GM21576 (cell line): ENCODE measurements around the gene SLC39A7.
A peak's percentile ranks its signal among the peaks of the same experiment; 100 is the strongest.

Source experiments
- ATAC-seq: cut with Tn5 transposase; IDR thresholded peaks from one replicate; pipeline ENCODE4 v1.9.1; 2021; ENCODE audit warnings: mild to moderate bottlenecking, moderate library complexity; ENCODE audit not compliant: unreplicated experiment

The SLC39A7 gene

DNA sequence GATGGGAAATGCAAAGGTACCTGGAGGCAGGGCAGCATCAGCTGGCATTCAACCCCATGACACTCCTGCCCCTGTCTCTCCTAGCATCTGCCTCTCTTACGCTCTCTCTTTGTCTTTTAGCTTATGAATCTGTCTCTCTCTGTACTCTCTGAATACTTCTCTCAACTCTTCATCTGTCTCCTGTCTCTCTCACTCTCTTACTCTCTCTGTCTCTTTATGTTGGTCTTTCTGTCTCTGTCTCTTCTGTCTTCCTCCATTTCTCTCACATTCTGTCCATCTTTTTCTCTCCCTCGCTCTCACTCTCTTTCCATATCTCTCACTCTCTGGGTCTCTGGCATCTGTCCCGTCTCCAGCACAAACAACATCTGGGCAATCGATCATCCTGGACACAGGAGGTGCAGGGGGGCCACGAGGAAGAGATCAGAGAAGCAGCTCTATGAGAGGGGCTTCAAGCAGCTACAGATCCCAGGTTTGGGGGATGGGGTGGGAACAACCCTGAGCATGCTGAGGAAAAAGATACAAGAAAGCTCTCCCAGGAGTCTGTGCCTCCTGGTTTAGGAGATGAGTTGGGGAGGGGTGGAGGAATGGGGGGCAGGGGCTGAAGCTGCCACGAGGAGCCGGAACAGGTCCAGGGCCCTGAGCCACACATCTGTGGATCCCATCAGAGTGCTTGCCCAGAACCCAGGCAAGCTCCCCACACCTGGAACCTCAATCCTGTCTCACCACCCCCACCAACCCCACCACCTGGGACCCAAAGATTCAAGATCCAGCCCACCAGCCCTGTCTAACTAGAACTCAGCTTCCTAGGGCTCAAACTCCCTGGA, 10.8 kb upstream of the SLC39A7 start:
- ATAC-seq = no peak

DNA sequence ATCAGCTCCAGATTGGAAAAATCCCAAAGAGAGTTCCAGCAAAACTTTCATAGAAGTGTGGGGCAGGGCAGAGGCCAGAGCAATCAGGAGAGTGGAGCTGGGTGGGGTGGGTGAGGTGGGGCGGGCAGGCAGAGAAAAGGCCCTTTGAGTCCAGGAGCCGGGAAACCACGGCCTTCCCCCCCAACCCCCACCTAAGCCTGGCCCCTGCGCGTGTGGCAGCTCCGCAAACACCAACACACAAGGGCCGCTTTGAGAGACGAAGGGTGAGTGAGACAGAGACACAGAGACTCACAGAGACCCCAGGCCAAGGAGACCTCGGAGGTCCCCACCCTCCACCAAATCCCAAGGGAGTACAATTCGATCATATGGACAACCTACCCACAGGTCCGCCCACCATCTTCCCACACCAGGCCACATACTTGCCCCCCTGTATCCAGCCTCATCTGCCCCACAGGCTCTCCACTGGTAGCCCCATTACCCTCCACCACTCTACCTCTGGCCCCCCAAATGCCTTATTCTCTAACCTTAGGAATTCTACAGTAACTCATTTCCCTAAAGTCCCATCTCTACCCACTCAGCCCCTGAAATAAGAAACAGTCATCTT, 10.1 kb upstream of the SLC39A7 start:
- ATAC-seq = no peak

DNA sequence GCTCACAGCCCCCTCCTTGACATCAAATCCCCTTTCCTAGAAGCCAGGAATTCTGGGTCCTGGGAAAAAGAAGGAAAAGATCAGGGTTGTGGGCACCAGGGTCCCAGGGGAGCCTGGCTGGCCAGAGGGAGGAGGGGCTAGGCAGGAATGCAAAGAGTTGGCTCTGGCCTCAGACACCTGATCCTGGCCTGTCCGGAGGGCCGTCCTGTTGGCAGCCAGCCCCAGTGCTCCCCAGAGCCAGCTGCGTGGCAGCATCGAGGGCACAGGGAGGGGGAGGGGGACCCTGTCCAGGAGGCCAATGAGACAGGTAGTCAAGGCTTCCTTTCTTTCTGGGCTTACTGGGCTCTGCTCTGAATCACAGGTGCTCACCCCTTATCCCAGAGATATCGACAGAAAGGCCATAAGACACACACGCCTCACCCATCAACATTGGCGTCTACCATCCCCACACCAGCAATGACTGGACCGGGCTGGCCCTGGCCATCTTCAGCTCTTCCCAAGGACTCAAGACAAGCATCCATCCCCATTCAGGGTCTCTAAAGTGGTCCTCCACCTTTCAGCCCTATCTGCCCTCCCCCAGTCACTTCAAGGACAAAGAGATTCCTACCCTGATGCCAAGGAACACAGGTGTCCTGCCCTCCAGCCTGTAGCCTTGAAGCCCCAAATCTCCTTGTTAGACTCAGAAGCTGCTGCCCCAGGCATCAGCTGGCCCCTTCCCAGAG, 9.1 kb upstream of the SLC39A7 start:
- ATAC-seq = no peak

DNA sequence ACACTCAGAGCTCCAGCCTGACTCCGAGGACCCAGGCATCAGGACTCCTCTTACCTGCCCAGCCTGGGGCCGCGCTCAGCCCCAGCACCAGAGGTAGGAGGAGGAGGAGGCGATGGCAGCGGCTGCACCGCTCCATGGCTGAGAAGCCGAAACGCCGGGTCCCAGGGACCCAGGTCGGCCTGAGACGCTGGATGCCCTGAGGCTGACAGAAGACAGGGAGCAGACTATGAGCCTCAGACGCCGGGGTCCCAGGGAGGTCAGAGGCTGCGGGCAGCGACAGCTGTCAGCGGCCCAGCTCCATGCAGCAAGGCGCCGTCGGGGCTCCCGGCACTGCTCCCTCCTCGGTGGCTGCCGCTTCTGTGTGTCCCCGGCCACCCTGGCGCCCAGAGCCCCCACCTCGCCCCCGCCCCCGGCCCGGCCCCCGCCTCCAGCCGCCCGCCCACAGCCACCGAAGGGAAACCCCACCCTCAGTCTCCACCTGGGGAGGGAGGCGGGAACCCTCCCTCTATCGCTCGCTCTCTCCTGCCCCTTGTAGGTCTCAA, 8.5 kb upstream of the SLC39A7 start, which contains the start of gene COL11A2:
TSS of gene COL11A2 (minus strand) at position 363 of the 542 bp plus-strand sequence. CDS start at position 136, 227 bp downstream.
- no peak for ATAC-seq

DNA sequence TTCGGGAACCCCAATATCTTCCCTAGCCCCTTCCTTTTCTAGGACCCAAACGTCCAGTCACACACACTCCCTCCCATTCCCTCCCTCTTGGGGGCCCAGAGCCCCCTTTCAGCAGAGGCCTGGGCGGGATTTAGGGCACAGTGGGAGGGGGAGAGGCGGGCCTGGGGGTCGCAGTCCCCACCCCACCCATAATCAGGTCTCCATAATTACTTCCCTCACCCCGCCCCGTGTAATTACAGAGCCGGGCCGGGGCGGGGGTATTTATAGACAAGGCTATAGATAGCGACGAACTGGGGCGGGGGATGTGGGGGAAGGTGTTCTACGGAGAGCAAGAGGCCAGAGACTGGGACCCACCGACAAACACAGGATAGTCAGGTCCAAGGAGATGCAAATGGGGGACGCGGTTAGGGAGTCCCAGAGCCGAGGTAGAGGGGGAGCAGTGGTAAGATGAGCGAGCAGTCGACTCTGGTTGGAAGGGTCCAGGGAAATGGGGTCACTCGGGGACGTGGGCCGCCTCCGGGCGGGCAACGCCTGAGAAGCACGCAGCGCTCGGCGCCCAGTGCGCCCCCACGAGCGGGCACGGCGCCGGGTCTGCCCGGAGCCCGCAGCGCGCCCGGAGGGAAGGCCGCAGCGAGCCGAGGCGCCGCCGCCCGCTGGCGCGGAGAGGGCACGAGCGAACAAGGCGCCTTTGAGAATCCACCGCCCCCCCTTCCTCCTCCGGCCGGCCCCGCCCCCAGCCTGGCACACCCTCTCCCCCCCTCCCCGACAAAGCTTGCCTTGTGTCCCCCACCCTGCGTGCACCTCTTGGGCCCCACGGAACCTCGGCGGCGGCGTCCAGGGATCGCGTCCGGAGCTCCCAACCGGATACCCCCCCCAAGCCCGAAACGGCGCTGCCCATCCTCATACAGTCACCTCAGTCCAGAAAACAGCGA, 7.7 kb upstream of the SLC39A7 start:
- ATAC-seq = no peak

DNA sequence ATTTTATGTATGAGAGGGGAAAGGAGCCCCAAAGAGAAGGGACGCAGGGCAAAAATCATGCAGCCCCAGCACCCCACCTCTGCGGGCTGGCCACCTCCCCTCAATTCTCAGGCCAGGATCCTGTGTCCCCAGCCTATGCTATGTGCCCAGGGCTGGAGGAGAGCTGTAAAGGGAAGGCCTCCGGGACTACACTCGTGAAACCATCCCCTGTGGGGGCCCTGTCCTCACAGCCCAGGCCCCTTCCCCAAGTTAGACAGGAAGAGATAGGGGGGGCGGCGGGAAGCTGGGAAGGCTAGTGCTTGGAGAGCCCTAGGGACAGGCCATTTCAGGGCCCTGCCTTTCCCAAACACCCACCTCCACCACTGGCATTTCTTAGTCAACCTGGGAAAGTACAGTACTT, 7.0 kb upstream of the SLC39A7 start:
- no peak for ATAC-seq

DNA sequence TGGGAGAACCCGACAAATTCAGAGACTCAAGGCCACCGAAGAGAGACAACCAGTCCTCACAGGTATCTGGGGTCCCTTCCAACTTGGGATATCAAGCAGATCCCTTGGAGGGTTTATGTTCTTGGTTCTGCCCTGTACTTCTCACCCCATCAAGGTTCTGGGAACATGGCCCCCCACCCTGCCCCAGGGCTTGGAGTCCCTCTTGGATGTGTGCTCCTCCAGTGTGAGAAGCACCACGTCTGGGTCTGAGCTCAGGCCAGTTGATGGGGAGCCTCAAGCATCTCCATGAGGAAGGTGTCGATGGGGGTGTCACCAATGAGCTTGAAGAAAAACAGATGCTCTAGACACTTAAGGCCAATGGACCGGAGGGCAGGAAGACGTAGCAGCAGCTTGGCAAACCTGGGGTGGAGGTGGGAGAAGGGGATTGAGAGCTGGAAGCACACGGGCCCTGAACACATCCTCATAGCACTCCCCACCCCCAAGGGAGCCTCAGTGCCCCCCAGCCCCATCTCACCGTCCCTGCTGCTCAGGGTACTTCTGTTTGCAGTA, 6.2 kb upstream of the SLC39A7 start:
- no peak for ATAC-seq

DNA sequence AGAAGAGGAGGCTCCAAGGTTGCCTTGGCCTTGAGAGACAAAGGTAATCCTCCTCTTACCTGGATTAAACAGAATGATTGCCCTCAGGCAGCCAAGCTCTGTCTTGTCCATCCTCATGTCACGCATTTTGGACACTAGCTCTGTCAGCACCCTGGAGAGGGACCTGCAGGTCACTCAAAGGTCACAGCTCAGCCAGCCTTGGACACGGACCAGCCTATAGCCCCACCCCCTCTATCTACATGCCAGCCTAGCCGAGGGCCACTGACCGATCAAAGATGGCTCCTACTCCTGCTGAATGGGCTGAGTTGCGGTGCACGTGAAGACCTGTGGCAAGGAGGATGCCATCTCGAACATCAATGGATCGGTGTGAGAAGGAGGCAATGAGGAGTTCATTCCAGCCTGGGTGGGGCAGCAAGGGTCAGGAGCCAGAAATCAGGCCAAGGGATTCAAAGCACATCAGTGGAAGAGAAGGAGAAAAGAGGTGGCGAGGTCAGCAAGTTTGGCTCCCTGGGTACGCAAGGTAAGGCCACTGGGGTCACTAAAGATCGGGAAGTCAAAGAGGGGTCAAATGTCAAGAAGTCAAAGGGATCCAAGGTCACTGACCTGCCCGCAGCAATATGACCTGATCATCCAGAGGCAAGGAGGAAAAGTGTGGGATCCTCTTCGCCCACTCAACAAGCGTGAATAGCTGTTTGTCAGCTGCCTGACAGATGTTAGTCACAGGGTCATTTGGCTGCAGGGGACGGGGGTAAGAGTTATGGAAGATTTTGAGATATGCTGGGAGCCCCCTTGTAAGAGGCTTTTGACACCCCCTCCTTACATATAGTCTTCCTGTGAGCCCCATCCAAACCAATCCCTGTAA, 5.1 kb upstream of the SLC39A7 start:
- ATAC-seq = no peak

DNA sequence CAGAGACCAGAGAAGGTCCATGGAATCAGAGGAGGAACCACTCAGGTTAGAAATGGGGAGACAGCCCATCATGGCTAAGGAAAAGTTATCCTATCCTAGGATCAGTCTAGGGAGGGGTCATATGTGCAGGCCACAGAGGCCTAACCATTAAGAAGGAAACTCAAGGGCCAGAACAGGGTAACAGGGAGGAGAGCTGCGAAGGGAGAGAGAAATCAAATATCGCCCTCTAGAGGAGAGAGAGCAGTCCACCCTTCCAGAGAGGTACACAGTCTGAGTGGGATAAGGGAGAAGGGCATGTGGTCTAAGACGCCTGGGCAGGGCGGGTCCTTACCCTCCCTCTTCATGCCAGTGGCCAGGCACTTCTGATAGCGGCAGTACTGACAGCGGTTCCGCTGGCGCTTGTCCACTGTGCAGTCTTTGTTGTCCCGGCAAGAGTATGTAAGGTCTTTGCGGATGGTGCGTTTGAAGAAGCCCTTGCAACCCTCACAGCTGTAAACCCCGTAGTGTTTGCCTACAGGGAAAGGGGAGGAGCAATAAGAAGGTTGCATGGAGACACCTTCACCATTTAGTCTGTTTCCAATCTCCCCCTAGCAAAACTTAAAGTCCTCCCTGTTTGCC, 3.1 kb upstream of the SLC39A7 start:
- ATAC-seq = no peak

DNA sequence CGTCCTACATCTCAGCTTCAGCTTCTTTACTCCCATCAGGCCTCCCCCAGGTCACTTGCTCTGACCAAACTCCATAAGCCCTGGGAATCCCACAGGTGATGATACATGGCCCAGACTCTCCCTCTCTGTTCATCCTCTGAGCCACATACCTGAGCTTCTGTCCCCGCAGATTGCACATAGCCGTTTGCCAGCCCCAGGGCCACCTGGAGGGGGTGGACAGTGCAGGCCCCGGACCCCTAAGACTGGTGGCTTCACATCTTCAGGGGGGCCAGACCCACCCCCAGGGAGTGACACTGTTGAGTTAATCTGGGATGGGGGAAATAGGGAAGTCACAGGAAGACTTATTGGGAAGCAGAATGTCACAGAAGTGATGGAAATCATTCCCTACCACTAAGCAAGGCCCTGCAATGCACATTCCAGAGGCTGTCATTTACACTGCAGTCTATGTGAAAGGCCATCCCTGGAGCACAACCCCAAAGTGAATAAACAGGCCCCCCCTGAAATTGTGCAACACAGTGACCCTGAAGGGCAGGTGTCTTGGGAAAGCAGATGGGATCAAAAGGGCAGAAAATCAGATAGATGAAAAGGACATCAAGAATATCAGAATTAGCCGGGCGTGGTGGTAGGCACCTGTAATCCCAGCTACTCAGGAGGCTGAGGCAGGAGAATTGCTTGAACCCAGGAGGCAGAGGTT, 2.4 kb upstream of the SLC39A7 start:
- ATAC-seq = no peak

DNA sequence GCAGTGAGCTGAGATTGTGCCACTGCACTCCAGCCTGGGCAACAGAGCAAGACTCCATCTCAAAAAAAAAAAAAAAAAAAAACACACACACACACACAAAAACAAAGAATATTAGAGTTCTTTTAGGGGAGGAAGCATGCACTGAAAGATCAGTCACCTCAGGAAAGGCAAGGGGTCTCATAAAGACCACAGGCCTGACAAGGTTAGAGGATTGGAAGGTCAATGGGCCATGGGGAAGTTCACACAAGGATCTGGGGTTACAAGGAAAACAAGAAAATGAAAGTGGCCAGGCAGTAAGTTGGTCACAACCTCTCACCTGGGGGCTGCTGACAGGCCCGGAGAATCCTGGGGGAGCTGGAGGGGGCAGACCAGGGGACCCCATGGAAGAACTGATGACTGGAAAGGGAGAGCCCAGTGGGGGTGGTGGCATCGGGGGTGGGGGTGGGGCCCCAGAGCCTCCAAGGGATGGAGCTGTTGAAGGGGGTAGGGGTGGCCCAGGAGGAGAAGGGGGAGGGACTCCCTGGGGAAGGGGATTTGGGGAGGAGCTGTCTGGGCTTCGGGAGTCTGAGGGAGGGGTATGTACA, 1.7 kb upstream of the SLC39A7 start:
- no peak for ATAC-seq

DNA sequence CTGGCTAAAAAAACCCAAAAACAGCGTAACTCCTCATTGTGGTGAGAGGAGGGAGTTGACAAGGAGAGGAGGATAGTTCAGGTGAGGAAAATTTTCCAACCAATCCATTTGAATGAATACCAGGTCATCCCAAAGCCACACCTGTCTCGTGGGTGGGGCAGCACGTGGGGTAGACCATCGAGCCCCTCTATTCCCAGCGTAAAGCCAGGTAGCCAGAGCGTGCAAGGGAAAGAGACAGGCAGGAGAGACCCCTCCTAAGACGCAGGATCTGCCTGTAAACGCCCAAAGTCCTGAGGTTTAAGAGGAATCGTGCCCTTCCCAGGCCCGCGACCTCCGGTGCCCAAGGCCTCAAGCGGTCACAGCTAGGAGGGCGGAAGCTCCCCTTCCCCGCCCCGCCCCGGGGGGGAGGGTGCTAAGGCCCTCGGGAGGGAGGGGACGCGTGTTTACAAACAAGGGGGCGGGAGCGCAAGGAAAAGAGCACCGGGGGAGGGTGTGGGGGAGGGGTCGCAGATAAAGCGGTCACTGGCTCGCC, 914 bp upstream of the SLC39A7 start:
- peak; percentile 24 for ATAC-seq

DNA sequence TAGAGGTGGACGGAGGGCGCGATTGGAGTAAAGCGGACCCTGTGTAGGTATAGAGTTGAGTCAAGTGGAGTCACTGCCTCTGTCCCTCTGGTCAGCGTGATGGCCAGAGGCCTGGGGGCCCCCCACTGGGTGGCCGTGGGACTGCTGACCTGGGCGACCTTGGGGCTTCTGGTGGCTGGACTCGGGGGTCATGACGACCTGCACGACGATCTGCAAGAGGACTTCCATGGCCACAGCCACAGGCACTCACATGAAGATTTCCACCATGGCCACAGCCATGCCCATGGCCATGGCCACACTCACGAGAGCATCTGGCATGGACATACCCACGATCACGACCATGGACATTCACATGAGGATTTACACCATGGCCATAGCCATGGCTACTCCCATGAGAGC, 479 bp downstream of the SLC39A7 start:
- no peak for ATAC-seq

DNA sequence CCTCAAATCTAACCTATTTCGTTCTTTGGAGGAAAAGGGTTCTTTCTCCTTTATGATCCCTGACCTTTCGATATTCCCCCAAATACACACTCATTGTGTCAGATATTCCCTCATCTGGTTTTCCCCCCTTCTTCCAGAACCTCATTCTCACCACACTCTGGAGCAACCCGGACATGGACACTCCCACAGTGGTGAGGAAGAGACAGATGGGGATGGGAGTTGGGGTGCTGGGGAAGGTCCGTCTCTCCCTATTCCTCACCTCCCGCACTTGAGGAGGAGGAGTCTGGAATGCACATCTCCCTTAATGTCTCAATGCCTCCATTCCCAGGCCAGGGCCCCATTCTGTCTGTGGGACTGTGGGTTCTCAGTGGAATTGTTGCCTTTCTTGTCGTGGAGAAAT, 1.3 kb downstream of the SLC39A7 start:
- ATAC-seq = no peak

DNA sequence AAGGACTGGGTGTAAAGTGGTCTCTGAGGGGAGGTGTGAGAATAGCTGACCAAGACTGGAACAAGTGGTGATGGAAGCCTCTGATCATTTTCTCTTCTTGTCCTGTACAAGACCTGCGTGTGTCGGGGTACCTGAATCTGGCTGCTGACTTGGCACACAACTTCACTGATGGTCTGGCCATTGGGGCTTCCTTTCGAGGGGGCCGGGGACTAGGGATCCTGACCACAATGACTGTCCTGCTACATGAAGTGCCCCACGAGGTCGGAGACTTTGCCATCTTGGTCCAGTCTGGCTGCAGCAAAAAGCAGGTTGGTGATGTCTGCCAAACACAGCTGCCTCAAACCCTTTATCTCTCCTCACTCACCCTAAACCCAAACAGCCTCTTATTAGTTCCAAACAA, 2.1 kb downstream of the SLC39A7 start:
- ATAC-seq = no peak

DNA sequence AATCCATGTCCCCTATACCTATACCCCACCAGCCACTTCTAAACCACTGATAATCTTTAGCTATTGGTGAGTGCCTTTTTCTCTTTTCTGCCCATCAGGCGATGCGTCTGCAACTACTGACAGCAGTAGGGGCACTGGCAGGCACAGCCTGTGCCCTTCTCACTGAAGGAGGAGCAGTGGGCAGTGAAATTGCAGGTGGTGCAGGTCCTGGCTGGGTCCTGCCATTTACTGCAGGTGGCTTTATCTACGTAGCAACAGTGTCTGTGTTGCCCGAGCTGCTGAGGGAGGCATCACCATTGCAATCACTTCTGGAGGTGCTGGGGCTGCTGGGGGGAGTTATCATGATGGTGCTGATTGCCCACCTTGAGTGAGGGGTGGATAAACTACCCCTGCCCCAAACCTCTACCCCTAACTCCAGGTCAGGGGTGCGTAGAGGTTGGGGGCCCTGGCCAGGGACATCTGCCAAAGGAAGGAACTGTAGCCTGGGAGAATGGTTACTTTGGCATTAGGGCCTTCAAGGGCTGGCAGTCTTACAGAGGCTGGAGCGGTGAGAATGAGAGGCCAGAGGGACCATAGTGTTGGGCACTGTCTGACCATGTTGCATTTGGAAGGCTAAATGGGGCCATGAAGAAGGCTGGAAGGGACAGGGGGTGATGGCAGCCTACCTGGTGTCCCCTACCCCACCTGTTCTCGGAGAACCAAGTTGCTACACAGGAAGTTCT, 2.9 kb downstream of the SLC39A7 start:
- no peak for ATAC-seq

DNA sequence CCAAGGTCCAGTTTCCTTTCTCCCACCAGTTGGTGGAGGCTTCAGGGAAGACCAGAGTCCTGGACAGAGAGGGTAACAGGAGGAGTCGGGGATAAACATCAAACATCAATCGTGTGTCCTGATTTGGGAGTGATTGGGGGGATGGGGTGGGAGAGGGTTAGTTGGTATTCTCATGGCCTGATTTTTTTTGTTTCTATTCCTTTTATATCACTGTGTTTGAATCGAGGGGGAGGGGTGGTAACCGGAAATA, 3.4 kb downstream of the SLC39A7 start:
- no peak for ATAC-seq
